ENCODE results near the gene RHO. TPM values are rescaled to one million over a fixed set of nuclear protein-coding genes. Genes with fewer than 3 reads are reported as not detected.

Gene RHO
- total RNA-seq, 1 donor from 2014 or later: not detected

DNA sequence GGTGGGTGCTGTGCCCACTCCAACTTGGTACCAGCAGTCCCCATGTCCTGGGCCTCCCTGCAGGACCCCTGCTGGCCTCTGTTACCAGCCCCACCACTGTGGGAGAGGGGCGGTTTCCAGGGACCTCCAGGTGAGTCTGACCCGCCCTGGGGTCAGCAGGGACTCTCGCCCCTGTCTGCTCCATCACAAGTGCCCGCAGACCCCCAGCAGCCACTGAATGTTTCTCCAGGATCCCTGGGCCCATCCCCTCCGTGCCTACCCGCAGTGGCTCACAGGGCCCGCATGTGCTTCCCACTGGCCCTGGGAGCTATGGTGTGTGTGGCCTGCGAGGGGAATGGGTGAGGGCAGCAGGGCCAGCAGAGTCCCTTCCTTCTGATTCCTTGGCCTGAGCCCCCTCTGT, 9.9 kb upstream of the RHO start:
- no peaks in the 10 kb centered on the region for H3K27me3 Mint-ChIP-seq (ENCODE audit: low read depth)
- TF ChIP-seq, protein P1, sequence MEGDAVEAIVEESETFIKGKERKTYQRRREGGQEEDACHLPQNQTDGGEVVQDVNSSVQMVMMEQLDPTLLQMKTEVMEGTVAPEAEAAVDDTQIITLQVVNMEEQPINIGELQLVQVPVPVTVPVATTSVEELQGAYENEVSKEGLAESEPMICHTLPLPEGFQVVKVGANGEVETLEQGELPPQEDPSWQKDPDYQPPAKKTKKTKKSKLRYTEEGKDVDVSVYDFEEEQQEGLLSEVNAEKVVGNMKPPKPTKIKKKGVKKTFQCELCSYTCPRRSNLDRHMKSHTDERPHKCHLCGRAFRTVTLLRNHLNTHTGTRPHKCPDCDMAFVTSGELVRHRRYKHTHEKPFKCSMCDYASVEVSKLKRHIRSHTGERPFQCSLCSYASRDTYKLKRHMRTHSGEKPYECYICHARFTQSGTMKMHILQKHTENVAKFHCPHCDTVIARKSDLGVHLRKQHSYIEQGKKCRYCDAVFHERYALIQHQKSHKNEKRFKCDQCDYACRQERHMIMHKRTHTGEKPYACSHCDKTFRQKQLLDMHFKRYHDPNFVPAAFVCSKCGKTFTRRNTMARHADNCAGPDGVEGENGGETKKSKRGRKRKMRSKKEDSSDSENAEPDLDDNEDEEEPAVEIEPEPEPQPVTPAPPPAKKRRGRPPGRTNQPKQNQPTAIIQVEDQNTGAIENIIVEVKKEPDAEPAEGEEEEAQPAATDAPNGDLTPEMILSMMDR (conservative IDR thresholded peaks at IDR 0.05): no peak
- H3K4me3 Mint-ChIP-seq: no peak overlapping the region
- H3K36me3 Mint-ChIP-seq (ENCODE audit: low read depth): no peaks in the 10 kb centered on the region
- H3K9me3 Mint-ChIP-seq: no peaks in the 10 kb centered on the region
- no peak for DNase-seq (ENCODE audit: low read depth, low spot score)
- no peak overlapping the region for H3K27ac Mint-ChIP-seq (ENCODE audit: unreplicated experiment)
- peaks cover 11% of the 10 kb centered on the region for H3K4me1 Mint-ChIP-seq

DNA sequence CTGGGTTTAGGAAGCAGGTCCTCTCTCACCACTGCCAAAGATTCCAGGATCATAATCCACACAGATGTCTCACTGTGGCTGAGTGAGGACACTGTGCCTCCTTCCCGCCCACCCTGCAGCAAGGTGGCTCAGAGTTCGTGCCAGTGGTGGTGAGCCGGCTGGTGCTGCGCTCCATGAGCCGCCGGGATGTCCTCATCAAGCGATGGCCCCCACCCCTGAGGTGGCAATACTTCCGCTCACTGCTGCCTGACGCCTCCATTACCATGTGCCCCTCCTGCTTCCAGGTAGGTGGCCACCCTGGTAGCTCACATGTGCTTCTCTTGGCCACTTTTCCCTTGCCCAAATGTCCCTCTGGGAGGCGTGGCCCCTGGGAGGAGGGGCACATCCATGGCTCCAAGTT, 9.0 kb upstream of the RHO start:
- no peak overlapping the region for H3K4me3 Mint-ChIP-seq
- peaks cover 11% of the 10 kb centered on the region for H3K4me1 Mint-ChIP-seq
- DNase-seq (ENCODE audit: low read depth, low spot score): no peak
- H3K36me3 Mint-ChIP-seq (ENCODE audit: low read depth): no peaks in the 10 kb centered on the region
- H3K27me3 Mint-ChIP-seq (ENCODE audit: low read depth): no peaks in the 10 kb centered on the region
- H3K27ac Mint-ChIP-seq (ENCODE audit: unreplicated experiment): no peak overlapping the region
- no peaks in the 10 kb centered on the region for H3K9me3 Mint-ChIP-seq
- TF ChIP-seq, protein P1 (conservative IDR thresholded peaks at IDR 0.05): no peak

DNA sequence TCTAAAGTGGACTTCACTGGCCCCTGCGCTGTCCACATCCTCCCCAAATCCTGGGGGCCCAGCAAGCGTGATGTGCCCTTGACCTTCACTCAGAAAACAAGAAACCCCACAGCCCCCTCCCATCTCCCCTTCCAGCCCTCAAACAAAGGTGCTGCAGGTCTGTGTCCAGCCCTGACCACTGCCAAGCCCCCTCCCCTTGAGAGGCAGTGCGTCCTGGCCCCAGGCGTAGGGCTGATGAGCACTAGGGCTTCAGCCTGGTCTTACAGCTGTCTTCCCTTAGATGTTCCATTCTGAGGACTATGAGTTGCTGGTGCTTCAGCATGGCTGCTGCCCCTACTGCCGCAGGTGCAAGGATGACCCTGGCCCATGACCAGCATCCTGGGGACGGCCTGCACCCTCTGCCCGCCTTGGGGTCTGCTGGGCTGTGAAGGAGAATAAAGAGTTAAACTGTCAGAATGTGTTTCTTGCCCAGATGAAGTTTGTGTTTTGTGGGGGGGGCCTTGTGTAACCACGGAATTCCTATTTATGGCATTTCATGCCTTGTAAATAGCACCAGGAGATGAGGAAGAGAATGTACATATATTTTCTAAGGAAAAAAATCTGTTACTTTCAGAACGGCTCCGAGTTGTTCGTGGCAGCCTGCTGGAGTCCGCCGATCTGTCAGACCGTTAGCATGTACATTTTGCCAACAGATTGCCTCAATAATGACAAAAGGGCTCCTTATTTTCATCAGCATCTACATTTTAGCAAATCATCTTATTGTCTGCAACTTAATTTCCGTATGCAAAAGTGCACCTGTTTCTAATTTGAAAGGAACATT, 8.3 kb upstream of the RHO start:
- Mint-ChIP-seq H3K4me1 (peaks cover 11% of the 10 kb centered on the region), H3K36me3 (ENCODE audit: low read depth) (no peaks in the 10 kb centered on the region)
- no peak for DNase-seq (ENCODE audit: low read depth, low spot score)

DNA sequence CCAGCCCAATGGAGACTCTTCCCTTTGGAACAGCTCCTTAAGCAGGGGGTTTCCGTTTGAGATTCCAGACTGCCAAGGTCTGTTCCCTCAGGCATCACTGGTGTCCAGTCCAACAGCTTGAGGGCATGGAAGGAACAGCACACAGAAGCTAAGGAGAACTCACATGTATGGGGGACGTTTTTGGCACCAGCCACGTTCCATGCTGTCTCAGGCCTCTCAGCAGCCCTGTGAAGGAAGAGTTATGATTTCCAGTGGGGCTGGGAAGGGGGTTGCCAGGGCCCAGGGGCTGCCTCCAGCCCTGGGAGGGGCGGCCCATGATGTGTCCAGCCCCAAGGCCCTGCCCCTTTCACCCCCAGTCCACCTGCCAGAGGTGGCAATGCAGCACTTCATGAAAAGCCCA, 7.5 kb upstream of the RHO start:
- TF ChIP-seq, protein P1 (conservative IDR thresholded peaks at IDR 0.05): no peak
- H3K27ac Mint-ChIP-seq (ENCODE audit: unreplicated experiment): peak overlapping the region; percentile 81
- no peak for DNase-seq (ENCODE audit: low read depth, low spot score)
- no peak overlapping the region for H3K4me3 Mint-ChIP-seq
- H3K4me1 Mint-ChIP-seq: peaks cover 11% of the 10 kb centered on the region
- no peaks in the 10 kb centered on the region for H3K27me3 Mint-ChIP-seq (ENCODE audit: low read depth)
- no peaks in the 10 kb centered on the region for H3K36me3 Mint-ChIP-seq (ENCODE audit: low read depth)
- H3K9me3 Mint-ChIP-seq: no peaks in the 10 kb centered on the region

More for the DNA sequence above, 8.3 kb upstream of the RHO start:
- TF ChIP-seq, protein P1 (conservative IDR thresholded peaks at IDR 0.05): no peak
- no peaks in the 10 kb centered on the region for H3K9me3 Mint-ChIP-seq
- no peak overlapping the region for H3K4me3 Mint-ChIP-seq
- H3K27ac Mint-ChIP-seq (ENCODE audit: unreplicated experiment): no peak overlapping the region
- no peaks in the 10 kb centered on the region for H3K27me3 Mint-ChIP-seq (ENCODE audit: low read depth)

DNA sequence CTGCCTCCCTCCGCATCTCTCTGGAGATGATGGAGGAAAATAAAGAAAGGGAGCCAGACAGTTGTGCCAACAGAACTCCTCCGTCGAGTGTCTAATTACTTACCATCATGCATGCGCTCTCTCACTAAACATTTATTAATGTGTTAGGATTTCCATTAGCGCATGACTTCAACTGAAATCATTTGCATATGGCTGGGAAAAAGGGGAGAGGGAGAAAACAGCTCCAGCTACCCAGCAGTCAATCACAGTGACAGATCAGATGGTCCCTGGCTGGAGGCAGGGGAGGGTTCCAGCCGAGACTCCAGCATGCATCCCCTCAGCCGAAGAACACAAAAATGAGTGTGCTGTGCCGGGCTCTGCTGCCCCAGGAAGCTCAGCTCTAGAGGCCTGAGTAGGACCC, 6.8 kb upstream of the RHO start:
- H3K36me3 Mint-ChIP-seq (ENCODE audit: low read depth): no peaks in the 10 kb centered on the region
- H3K27ac Mint-ChIP-seq (ENCODE audit: unreplicated experiment): no peak overlapping the region
- no peak overlapping the region for H3K4me3 Mint-ChIP-seq
- TF ChIP-seq, protein P1 (conservative IDR thresholded peaks at IDR 0.05): no peak
- H3K27me3 Mint-ChIP-seq (ENCODE audit: low read depth): no peaks in the 10 kb centered on the region
- no peaks in the 10 kb centered on the region for H3K9me3 Mint-ChIP-seq
- H3K4me1 Mint-ChIP-seq: peaks cover 11% of the 10 kb centered on the region
- DNase-seq (ENCODE audit: low read depth, low spot score): no peak

Measured in neural crest cell (in vitro differentiated cells).